ENCODE results near the gene CALN1. TPM values are rescaled to one million over a fixed set of nuclear protein-coding genes. Genes with fewer than 3 reads are reported as not detected.

Gene CALN1
- total and polyA plus RNA-seq, 2 of the 8 experiments (the other 6 are each of a cell fraction or from before 2014, with no cell fraction given) = 6.4 to 15.2 TPM

- TF ChIP-seq TAF1 (IDR thresholded peaks at IDR 0.05; ENCODE audit: low read depth, low read length) (no peak), POLR2AphosphoS5 (IDR thresholded peaks at IDR 0.05; ENCODE audit: low read depth, low read length) (no peak), E2F6 (IDR thresholded peaks at IDR 0.05) (no peak), ZNF274 (IDR thresholded peaks at IDR 0.05; ENCODE audit: borderline replicate concordance, extremely low read depth, low read length) (no peak), CTBP2 (IDR thresholded peaks at IDR 0.05; ENCODE audit: borderline replicate concordance, insufficient read depth, insufficient read length, low read length) (no peak)
Measured at GRCh38 chr7:72413886-72414285, 1.7 kb upstream of the CALN1 start (continued).

Measured in H1 (cell line).